ENCODE measurements around the gene EXOC3L4.

EXOC3L4 gene

GRCh38 chr14:103088921-103089320, 5.6 kb upstream of the EXOC3L4 start:
- no peak for TF ChIP-seq CTCF (IDR thresholded peaks at IDR 0.05)
- peaks cover 46% of the 10 kb centered on the region for H3K27me3 Mint-ChIP-seq (ENCODE audit: low read depth, poor library complexity)
- H3K36me3 Mint-ChIP-seq (ENCODE audit: low read depth): no peaks in the 10 kb centered on the region
- no peaks in the 10 kb centered on the region for H3K9me3 Mint-ChIP-seq
- no peak for DNase-seq
- peaks cover 6% of the 10 kb centered on the region for H3K4me1 Mint-ChIP-seq
- no peak overlapping the region for H3K27ac Mint-ChIP-seq
- H3K4me3 Mint-ChIP-seq: no peak overlapping the region

- TF ChIP-seq CTCF (IDR thresholded peaks at IDR 0.05): no peak
- Mint-ChIP-seq H3K27me3 (ENCODE audit: low read depth, poor library complexity) (peaks cover 41% of the 10 kb centered on the region), H3K27ac (no peak overlapping the region), H3K36me3 (ENCODE audit: low read depth) (no peaks in the 10 kb centered on the region), H3K4me3 (no peak overlapping the region), H3K4me1 (peaks cover 14% of the 10 kb centered on the region), H3K9me3 (no peaks in the 10 kb centered on the region)
- no peak for DNase-seq
Measured at GRCh38 chr14:103089386-103090335, 4.9 kb upstream of the EXOC3L4 start.

- Mint-ChIP-seq H3K27ac (no peak overlapping the region), H3K36me3 (ENCODE audit: low read depth) (no peaks in the 10 kb centered on the region), H3K4me3 (peak overlapping the region; percentile 45), H3K4me1 (peaks cover 23% of the 10 kb centered on the region), H3K27me3 (ENCODE audit: low read depth, poor library complexity) (peaks cover 33% of the 10 kb centered on the region), H3K9me3 (no peaks in the 10 kb centered on the region)
- DNase-seq: no peak
- no peak for TF ChIP-seq CTCF (IDR thresholded peaks at IDR 0.05)
Measured at GRCh38 chr14:103090481-103091020, 4.0 kb upstream of the EXOC3L4 start.

GRCh38 chr14:103091041-103091882, 3.3 kb upstream of the EXOC3L4 start:
- peak; percentile 45 for TF ChIP-seq CTCF (IDR thresholded peaks at IDR 0.05)
- H3K27ac Mint-ChIP-seq: no peak overlapping the region
- peak overlapping the region; percentile 45 for H3K4me3 Mint-ChIP-seq
- H3K36me3 Mint-ChIP-seq (ENCODE audit: low read depth): no peaks in the 10 kb centered on the region
- H3K9me3 Mint-ChIP-seq: no peaks in the 10 kb centered on the region
- H3K4me1 Mint-ChIP-seq: peaks cover 27% of the 10 kb centered on the region
- H3K27me3 Mint-ChIP-seq (ENCODE audit: low read depth, poor library complexity): peaks cover 25% of the 10 kb centered on the region
- DNase-seq: peak; percentile 82

- Mint-ChIP-seq H3K4me1 (peaks cover 33% of the 10 kb centered on the region), H3K9me3 (no peaks in the 10 kb centered on the region), H3K4me3 (no peak overlapping the region), H3K27me3 (ENCODE audit: low read depth, poor library complexity) (peaks cover 19% of the 10 kb centered on the region), H3K36me3 (ENCODE audit: low read depth) (no peaks in the 10 kb centered on the region), H3K27ac (no peak overlapping the region)
- no peak for DNase-seq
- no peak for TF ChIP-seq CTCF (IDR thresholded peaks at IDR 0.05)
Measured at GRCh38 chr14:103091883-103092222, 2.7 kb upstream of the EXOC3L4 start.
